Central memory CD8-positive, alpha-beta T cell (primary cell): Measurements from ENCODE around the gene MAGI3.

Experiments used
- ATAC-seq: fragments of 150-1000 bp; cut with Tn5 transposase; replicated peaks from 2 replicates; pipeline ENCODE4 v1.10.0; 2022; ENCODE audit warnings: mild to moderate bottlenecking, moderate FRiP score, moderate number of reproducible peaks; ENCODE audit not compliant: poor library complexity, severe bottlenecking; ENCODE audit errors: extremely low read depth
- DNase-seq, 2 donors: peaks; one replicate each; pipeline ENCODE4 v3.0.0; 2021; ENCODE audit warnings: low spot score in 2 of 2
- H3K27ac Mint-ChIP-seq: one replicate; pipeline ENCODE4 v1.8.0; 2022; ENCODE audit warnings: low read depth, mild to moderate bottlenecking, moderate library complexity, mixed read lengths
- H3K27me3 Mint-ChIP-seq: one replicate; pipeline ENCODE4 v1.8.0; 2022; ENCODE audit warnings: mixed read lengths
- H3K36me3 Mint-ChIP-seq: one replicate; pipeline ENCODE4 v1.8.0; 2022; ENCODE audit warnings: mild to moderate bottlenecking, moderate library complexity, mixed read lengths; ENCODE audit not compliant: insufficient read depth
- H3K4me1 Mint-ChIP-seq: one replicate; pipeline ENCODE4 v1.8.0; 2022; ENCODE audit warnings: mixed read lengths
- H3K4me3 Mint-ChIP-seq: one replicate; pipeline ENCODE4 v1.8.0; 2022; ENCODE audit warnings: mild to moderate bottlenecking, moderate library complexity, mixed read lengths
- H3K9me3 Mint-ChIP-seq: one replicate; pipeline ENCODE4 v1.8.0; 2022; ENCODE audit warnings: mixed read lengths

MAGI3 gene

GRCh38 chr1:113734357-113735055 lies 344.2 kb downstream of the MAGI3 start:
- no peaks in the 10 kb centered on the region for H3K27me3 Mint-ChIP-seq
- no peak overlapping the region for H3K27ac Mint-ChIP-seq
- H3K36me3 Mint-ChIP-seq = peaks cover 16% of the 10 kb centered on the region
- H3K9me3 Mint-ChIP-seq = no peaks in the 10 kb centered on the region
- no peaks in the 10 kb centered on the region for H3K4me1 Mint-ChIP-seq
- ATAC-seq (no peak), DNase-seq (no peak)
- H3K4me3 Mint-ChIP-seq = no peak overlapping the region
